GM15510 (cell line): Measurements from ENCODE around the gene CRISP2.

ENCODE experiments used
- POLR2A ChIP-seq: IDR thresholded peaks from 3 replicates; pipeline ENCODE4 v1.6.1; 2011; ENCODE audit warnings: borderline replicate concordance; ENCODE audit not compliant: insufficient read length; ENCODE audit errors: extremely low read depth

The CRISP2 gene

DNA sequence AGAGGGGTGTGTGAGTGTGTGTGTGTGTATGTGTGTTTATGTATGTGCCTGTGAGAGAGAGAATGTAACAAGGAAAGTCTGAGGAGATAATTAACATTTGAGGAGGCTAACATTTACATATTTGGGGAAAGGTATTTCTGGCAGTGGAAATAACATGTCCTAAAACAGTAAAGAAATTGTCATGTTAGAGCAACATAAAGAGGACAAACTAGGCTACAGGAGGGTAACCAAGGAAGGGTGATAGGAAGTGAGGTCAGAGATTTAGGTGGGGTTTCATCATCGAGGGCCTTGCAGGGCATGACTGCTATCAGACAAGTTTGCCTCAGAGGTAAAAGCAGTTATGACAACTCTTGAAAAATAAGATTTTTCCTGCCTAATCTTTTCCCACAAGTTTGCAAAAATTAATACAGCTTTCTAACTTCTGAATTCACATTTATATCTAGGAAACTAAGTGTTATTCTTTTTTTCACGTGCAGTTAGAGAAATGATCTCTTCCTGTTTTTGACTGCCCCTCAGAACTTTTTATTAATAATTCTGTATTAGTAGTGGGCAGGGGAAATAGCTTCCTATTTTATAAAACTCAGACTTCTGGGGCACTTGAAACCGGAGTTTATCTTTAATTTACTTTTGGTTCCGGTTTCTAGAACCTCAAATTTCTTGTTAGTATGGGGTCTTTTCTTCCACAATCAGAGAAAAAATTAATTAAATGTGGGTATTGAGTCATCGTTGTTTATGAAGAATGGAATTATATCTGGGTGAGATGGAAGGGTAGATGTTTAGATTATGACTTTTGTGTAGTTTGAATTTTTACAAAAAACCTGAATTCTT lies 46.2 kb downstream of the CRISP2 start:
- TF ChIP-seq POLR2A: no peak

DNA sequence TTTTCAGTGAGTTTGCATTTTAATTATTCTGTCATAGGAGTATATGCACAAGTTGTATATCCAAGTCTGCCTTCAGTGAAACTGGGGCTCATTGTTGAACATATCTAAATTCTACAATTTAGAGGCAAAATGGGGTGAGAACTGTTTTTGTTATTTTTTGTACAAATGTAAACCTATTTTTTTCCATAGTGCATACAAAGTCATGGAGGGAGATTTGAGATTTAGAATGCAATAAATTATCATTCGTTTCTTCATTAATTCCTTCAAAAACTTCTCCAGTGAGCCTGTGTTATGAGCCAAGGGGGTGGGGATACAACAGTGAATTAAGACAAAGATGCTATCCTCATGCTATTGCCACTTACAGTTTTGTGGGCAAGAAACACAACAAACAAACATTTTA lies 46.9 kb downstream of the CRISP2 start:
- TF ChIP-seq POLR2A: no peak

DNA sequence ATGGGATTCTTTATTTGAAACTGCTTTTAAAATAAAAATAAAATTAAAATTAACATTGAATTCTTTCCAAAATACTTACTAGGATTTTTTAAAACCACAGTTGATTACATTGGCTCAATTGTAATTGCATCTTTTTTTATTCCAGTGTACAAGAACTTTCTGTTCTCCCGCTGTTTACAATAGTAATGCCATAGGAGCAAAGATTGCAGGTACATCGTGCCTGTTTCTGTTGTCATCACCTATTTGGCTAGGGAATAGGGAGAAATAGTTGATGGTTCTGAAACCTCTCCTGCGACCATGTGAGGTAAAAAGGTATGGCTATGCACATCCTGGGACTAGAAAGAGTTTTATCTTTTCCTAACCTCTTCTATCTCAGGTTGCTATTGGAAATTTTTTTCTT lies 48.5 kb downstream of the CRISP2 start:
- TF ChIP-seq POLR2A: no peak

DNA sequence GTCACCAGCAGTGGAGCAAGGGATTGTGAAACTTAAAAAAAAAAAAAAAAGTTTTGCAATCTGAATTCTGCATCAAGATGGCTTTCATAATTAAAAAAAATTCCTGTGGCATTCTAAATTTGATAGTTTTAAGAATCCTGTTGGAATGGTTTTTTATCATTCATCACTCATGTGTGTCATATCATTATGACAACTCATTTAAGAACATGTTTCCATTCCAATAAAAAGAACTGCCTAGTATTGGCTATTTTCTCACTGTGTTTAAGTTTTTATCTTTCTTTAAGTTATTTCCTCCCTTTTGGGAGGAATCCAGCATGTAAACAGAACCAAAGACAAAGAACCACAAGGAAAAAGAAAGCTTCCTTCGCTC lies 50.5 kb downstream of the CRISP2 start:
- TF ChIP-seq POLR2A: no peak

DNA sequence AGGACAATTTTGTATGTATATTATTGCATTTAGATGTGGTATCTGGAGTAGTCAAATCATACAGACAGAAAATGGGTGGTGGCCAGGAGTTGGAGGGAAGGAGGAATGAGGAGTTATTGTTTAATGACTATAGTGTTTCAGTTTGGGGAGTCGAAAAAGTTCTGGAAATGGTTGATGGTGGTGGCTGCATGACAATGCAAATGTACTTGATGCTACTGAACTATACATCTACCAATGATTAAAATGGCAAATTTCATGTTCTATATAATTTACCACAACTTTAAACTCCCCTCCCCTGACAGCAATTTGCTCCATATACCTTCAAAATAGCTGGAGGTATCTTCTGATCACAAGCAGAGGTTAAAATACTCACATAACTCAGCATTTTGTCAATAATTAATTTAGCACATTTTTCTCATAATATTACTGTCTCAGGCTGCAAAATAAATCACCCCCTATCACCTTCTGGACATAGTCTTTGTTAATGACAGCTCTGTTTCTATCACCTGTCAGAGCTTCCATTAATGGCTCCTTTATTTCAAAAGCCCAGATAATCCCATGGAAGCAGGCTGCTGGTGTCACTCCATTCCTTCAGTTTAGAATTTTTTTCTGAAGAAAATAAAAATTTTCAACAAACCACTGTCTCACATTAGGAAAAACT lies 51.0 kb downstream of the CRISP2 start:
- no peak for TF ChIP-seq POLR2A

DNA sequence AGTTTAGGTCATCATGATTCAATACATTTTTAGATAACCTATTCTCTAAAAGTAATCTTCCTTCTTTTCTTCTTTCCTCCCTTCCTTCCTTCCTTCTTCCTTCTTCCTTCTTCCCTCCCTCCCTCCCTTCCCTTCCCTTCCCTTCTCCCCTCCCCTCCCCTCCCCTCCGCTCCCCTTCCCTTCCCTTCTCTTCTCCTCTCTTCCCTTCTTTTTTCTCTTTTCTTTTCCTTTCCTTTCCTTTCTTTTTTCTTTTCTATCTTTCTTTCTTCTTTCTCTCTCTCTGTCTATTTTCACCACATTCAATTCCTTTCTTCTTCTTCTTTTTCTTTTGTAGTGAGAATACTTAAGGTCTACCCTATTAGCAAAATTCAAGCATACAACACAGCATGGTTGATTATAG lies 59.4 kb downstream of the CRISP2 start:
- TF ChIP-seq POLR2A: no peak

GRCh38 chr6:49653438-49653837 lies 59.9 kb downstream of the CRISP2 start:
- TF ChIP-seq POLR2A: no peak

GRCh38 chr6:49651239-49651638 lies 62.1 kb downstream of the CRISP2 start:
- TF ChIP-seq POLR2A: no peak

GRCh38 chr6:49649988-49650387 lies 63.4 kb downstream of the CRISP2 start:
- TF ChIP-seq POLR2A: no peak

GRCh38 chr6:49648036-49648435 lies 65.3 kb downstream of the CRISP2 start:
- no peak for TF ChIP-seq POLR2A

GRCh38 chr6:49647476-49647875 lies 65.9 kb downstream of the CRISP2 start:
- no peak for TF ChIP-seq POLR2A

- TF ChIP-seq POLR2A: no peak
Observed at GRCh38 chr6:49646942-49647341, 66.4 kb downstream of the CRISP2 start.

- no peak for TF ChIP-seq POLR2A
Observed at GRCh38 chr6:49646130-49646824, 67.1 kb downstream of the CRISP2 start.

DNA sequence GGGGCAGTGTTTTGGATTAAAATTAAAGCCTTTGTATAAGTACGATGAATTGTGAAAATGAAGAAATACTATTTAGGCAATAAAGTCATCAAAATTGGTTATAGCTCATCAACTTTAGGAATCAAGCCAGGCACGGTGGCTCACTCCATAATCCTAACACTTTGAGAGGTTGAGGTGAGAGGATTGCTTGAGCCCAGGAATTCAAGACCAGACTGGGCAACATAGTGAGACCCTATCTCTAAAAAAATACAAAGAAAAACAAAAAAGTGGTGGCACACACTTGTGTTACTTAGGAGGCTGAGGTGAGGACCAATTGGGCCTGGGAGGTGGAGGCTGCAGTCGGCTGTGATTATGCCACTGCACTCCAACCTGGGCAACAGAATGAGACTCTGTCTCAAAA lies 68.2 kb downstream of the CRISP2 start:
- no peak for TF ChIP-seq POLR2A
